ENCODE results near the gene TBKBP1. TPM values are rescaled to one million over a fixed set of nuclear protein-coding genes. Genes with fewer than 3 reads are reported as not detected.

TBKBP1 gene
- total and polyA plus RNA-seq, 2 donors (not counting 3 experiments of a cell fraction or from before 2014, with no cell fraction given): 7.0 to 11.7 TPM

DNA sequence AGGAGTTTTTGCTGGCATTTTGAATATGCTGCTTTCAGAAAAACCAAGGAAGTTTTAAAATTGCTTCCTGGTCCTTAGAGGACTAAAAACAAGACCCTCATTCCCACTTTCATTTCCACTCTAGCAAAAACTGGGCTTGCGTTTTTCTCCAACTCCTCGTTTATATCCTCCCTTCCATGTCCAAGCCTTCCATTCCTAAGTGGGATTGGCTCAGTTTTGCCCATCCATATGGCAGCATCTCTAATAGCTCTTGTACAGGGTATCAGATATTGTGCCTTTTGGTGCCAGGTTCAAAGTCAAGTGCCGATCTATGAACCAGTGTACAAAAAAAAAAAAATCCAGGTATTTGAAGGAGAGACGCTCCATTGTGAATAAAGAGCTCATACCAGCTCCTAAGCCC lies 9.9 kb upstream of the TBKBP1 start:
- intact Hi-C loops (cut with micrococcal nuclease) (no loop called here), dilution Hi-C loops (cut with MboI; ENCODE audit: extremely low pct_ligation_motif_present, low sequenced_read_pairs) (no loop called here)
- H4K20me1 ChIP-seq (replicated peaks; ENCODE audit: control insufficient read depth, extremely low read depth, insufficient read depth, low read length): peaks cover 5% of the 10 kb centered on the region
- H3K27ac ChIP-seq (ENCODE audit: insufficient read depth, low read depth, low read length): no peak overlapping the region
- ChIA-PET CTCF (no interaction called here), POLR2A (no interaction called here)
- no peak overlapping the region for H3K4me2 ChIP-seq (ENCODE audit: insufficient read depth, low read length)
- no peak overlapping the region for H2AFZ ChIP-seq (ENCODE audit: low read depth, low read length)
- H3K9me1 ChIP-seq (replicated peaks; ENCODE audit: control insufficient read depth, extremely low read depth, insufficient read depth, low read length): no peaks in the 10 kb centered on the region
- DNase-seq (ENCODE audit: low read depth, low spot score): no peak
- FAIRE-seq: no peak
- peaks cover 6% of the 10 kb centered on the region for H3K79me2 ChIP-seq (ENCODE audit: control insufficient read depth, insufficient read depth, low read length)
- TF ChIP-seq, protein P1, sequence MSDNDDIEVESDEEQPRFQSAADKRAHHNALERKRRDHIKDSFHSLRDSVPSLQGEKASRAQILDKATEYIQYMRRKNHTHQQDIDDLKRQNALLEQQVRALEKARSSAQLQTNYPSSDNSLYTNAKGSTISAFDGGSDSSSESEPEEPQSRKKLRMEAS (IDR thresholded peaks at IDR 0.05; ENCODE audit: insufficient read depth, insufficient read length): no peak
- no peak for TF ChIP-seq POLR2AphosphoS5 (IDR thresholded peaks at IDR 0.05; ENCODE audit: insufficient read depth, low read depth, low read length)
- peaks cover 27% of the 10 kb centered on the region for H3K4me1 ChIP-seq (ENCODE audit: control insufficient read depth, extremely low read depth, insufficient read depth, low read length)
- no peak overlapping the region for H3K9ac ChIP-seq (replicated peaks; ENCODE audit: extremely low read depth, insufficient read depth, low read length)
- no peak overlapping the region for H3K4me3 ChIP-seq (replicated peaks in 1 of 3; ENCODE audit: insufficient read depth in 1 of 3, low read depth in 1 of 3, low read length in 3 of 3)
- BruUV-seq (replicated peaks): no TSS peak
- no peaks in the 10 kb centered on the region for H3K9me3 ChIP-seq (replicated peaks; ENCODE audit: control insufficient read depth, insufficient read depth, low read length)
- peaks cover 19 to 23% of the 10 kb centered on the region in 2 experiments for H3K36me3 ChIP-seq (ENCODE audit: control insufficient read depth in 2 of 2, extremely low read depth in 1 of 2, insufficient read depth in 2 of 2, low read length in 2 of 2)
- H3K27me3 ChIP-seq (ENCODE audit: control insufficient read depth in 2 of 2, insufficient read depth in 2 of 2, low read length in 2 of 2): no peaks in the 10 kb centered on the region

DNA sequence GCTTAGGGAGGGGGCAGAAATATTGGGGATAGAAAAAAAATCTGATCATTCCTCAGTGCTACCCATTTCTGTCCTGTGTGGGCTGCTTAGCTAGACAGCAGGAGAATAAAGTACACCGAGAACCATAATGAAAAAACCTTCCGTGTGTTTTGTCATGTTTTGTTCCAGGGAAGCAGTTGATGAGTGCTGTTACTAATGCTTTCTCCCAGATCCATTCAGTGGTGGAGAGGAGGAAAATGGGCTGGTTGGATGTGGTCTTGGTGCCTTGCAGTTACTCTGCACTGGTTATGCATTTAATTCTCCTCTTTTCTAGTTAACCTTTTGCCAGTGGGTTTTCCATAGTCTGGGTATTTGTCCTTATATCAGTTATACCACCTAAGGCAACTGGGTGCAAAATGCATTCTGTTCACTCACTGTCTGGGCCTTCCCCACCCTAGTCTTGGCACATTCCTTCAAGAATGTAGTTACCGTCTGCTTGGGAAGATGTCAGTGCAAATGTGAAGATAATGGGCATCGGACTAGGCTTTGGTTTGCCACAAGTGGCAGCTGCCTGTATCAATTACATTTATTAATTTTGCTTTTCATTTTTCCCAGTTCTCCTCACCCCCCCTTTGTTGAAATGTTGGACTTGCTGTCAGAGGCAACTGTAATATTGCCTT lies 9.3 kb upstream of the TBKBP1 start:
- Histone ChIP-seq H2AFZ (ENCODE audit: low read depth, low read length) (no peak overlapping the region), H3K79me2 (ENCODE audit: control insufficient read depth, insufficient read depth, low read length) (peaks cover 4% of the 10 kb centered on the region), H3K9ac (replicated peaks; ENCODE audit: extremely low read depth, insufficient read depth, low read length) (no peak overlapping the region), H3K9me1 (replicated peaks; ENCODE audit: control insufficient read depth, extremely low read depth, insufficient read depth, low read length) (no peaks in the 10 kb centered on the region), H3K27me3 (ENCODE audit: control insufficient read depth in 2 of 2, insufficient read depth in 2 of 2, low read length in 2 of 2) (no peaks in the 10 kb centered on the region), H4K20me1 (replicated peaks; ENCODE audit: control insufficient read depth, extremely low read depth, insufficient read depth, low read length) (peaks cover 5% of the 10 kb centered on the region), H3K4me2 (ENCODE audit: insufficient read depth, low read length) (no peak overlapping the region), H3K4me3 (replicated peaks in 1 of 3; ENCODE audit: insufficient read depth in 1 of 3, low read depth in 1 of 3, low read length in 3 of 3) (no peak overlapping the region), H3K4me1 (ENCODE audit: control insufficient read depth, extremely low read depth, insufficient read depth, low read length) (peaks cover 27% of the 10 kb centered on the region), H3K9me3 (replicated peaks; ENCODE audit: control insufficient read depth, insufficient read depth, low read length) (no peaks in the 10 kb centered on the region), H3K27ac (ENCODE audit: insufficient read depth, low read depth, low read length) (no peak overlapping the region), H3K36me3 (ENCODE audit: control insufficient read depth in 2 of 2, extremely low read depth in 1 of 2, insufficient read depth in 2 of 2, low read length in 2 of 2) (peaks cover 17 to 18% of the 10 kb centered on the region in 2 experiments)
- ChIA-PET POLR2A (interaction anchor here (0.7 kb wide), 1 partner anchor 69 kb away, joined by 7 read pairs; no protein-coding TSS in a partner anchor), CTCF (no interaction called here)
- no peak for DNase-seq (ENCODE audit: low read depth, low spot score)
- intact Hi-C loops (cut with micrococcal nuclease): loop anchor here (5.0 kb wide), 1 partner anchor 32 kb away; no protein-coding TSS in a partner anchor
- no TSS peak for BruUV-seq (replicated peaks)
- dilution Hi-C loops (cut with MboI; ENCODE audit: extremely low pct_ligation_motif_present, low sequenced_read_pairs): no loop called here
- TF ChIP-seq GATA2 (IDR thresholded peaks at IDR 0.05; ENCODE audit: insufficient read depth, insufficient read length, low read depth, low read length) (no peak), POLR2AphosphoS5 (IDR thresholded peaks at IDR 0.05; ENCODE audit: insufficient read depth, low read depth, low read length) (peak; percentile 26), POLR2A (IDR thresholded peaks at IDR 0.05; ENCODE audit: low read depth, low read length) (peak; percentile 62)
- TF ChIP-seq, protein P1 (IDR thresholded peaks at IDR 0.05; ENCODE audit: insufficient read depth, insufficient read length): no peak
- FAIRE-seq: no peak
